Type B pancreatic cell (in vitro differentiated cells): Measurements from ENCODE around the gene ST7. TPM values are rescaled to one million over a fixed set of nuclear protein-coding genes. Genes with fewer than 3 reads are reported as not detected.
A peak's percentile ranks its signal among the peaks of the same experiment; 100 is the strongest.

Experiments
- DNase-seq: peaks from one replicate; pipeline ENCODE4 v3.0.0; 2021; ENCODE audit warnings: mixed read lengths; ENCODE audit not compliant: unreplicated experiment; ENCODE audit errors: extremely low spot score
- H3K27ac Mint-ChIP-seq: 2 replicates; pipeline ENCODE4 v1.8.0; 2021; ENCODE audit warnings: mild to moderate bottlenecking, mixed read lengths
- H3K27me3 Mint-ChIP-seq: 2 replicates; pipeline ENCODE4 v1.8.0; 2021; ENCODE audit warnings: mixed read lengths
- H3K36me3 Mint-ChIP-seq: 2 replicates; pipeline ENCODE4 v1.8.0; 2021; ENCODE audit warnings: mixed read lengths
- H3K4me1 Mint-ChIP-seq: one replicate; pipeline ENCODE4 v1.8.0; 2021; ENCODE audit warnings: mixed read lengths; ENCODE audit not compliant: unreplicated experiment
- H3K4me3 Mint-ChIP-seq: 2 replicates; pipeline ENCODE4 v1.8.0; 2021; ENCODE audit warnings: mild to moderate bottlenecking, mixed read lengths
- H3K9me3 Mint-ChIP-seq: 2 replicates; pipeline ENCODE4 v1.8.0; 2021; ENCODE audit warnings: mixed read lengths
- total RNA-seq: library from RNA; stranded (reverse); gene quantifications from 2 replicates; pipeline ENCODE4 v1.2.1, GENCODE V29; 2021; ENCODE audit warnings: low replicate concordance
- TF ChIP-seq, protein P1 (sequence below): fragments of 200-600 bp; sonication (generic); conservative IDR thresholded peaks from 2 replicates; pipeline ENCODE4 v1.5.0; 2021; ENCODE audit warnings: antibody characterized with exemption, mild to moderate bottlenecking

Gene ST7
- total RNA-seq, 1 donor from 2014 or later, result 25.0 TPM

DNA sequence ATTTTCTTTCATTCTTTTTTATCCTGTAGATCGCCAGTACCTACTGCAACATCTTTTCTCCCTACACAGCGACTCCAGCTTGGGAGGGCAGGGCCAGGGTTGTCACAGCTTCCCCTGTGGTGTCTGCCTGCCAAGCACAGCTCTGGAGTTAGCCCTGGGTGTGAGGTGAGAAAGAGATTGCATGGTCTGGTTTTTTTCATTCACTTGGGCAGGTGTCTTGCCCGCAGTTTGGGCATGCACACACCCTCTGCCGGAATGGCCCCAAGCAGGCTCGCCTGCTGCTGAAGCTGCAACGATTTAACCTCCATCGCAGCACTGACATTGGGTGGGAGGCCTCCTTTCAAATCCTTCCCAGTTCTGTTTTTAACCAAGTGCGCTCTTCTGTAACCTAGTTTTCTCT is 236.8 kb downstream of the ST7 start:
- Mint-ChIP-seq H3K4me3 (no peak overlapping the region), H3K36me3 (peaks cover 29% of the 10 kb centered on the region), H3K4me1 (peaks cover 4% of the 10 kb centered on the region), H3K27me3 (no peaks in the 10 kb centered on the region), H3K9me3 (no peaks in the 10 kb centered on the region), H3K27ac (peak overlapping the region; percentile 28)
- DNase-seq, result no peak
- TF ChIP-seq, protein P1, sequence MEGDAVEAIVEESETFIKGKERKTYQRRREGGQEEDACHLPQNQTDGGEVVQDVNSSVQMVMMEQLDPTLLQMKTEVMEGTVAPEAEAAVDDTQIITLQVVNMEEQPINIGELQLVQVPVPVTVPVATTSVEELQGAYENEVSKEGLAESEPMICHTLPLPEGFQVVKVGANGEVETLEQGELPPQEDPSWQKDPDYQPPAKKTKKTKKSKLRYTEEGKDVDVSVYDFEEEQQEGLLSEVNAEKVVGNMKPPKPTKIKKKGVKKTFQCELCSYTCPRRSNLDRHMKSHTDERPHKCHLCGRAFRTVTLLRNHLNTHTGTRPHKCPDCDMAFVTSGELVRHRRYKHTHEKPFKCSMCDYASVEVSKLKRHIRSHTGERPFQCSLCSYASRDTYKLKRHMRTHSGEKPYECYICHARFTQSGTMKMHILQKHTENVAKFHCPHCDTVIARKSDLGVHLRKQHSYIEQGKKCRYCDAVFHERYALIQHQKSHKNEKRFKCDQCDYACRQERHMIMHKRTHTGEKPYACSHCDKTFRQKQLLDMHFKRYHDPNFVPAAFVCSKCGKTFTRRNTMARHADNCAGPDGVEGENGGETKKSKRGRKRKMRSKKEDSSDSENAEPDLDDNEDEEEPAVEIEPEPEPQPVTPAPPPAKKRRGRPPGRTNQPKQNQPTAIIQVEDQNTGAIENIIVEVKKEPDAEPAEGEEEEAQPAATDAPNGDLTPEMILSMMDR, result no peak

DNA sequence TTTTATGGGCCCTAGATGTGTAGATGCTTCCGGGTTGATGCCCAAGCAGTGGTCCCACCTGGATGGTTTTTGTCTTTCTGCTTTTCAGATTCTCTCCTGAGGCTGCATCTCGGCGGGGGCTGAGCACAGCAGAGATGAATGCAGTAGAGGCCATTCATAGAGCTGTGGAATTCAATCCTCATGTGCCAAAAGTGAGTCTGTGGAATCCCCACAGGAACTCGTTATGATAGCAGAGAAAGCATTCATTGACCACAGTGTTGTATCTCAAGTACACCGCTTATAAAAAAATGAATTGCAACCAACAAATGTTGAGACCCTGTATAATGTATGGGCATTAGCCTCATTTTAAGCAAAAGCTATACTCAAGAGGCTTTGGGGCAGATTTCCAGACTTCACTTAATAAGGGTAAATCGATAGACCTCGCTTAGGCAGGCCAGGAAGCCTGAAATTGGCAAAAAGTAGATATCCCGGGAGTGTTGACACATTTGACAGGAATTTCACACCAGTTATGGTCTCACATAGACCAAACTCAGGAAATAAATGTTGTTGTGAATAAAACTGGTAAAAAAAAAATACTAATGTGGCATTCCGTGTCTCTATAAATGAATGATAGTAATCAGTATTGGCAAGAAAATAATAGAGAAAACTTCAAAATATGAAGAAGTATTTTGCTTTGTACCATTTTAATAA is 237.6 kb downstream of the ST7 start:
- Mint-ChIP-seq H3K4me3 (no peak overlapping the region), H3K9me3 (no peaks in the 10 kb centered on the region), H3K27ac (peak overlapping the region; percentile 28), H3K4me1 (peaks cover 11% of the 10 kb centered on the region), H3K36me3 (peaks cover 37% of the 10 kb centered on the region), H3K27me3 (no peaks in the 10 kb centered on the region)
- DNase-seq, result no peak
- TF ChIP-seq, protein P1, result no peak

DNA sequence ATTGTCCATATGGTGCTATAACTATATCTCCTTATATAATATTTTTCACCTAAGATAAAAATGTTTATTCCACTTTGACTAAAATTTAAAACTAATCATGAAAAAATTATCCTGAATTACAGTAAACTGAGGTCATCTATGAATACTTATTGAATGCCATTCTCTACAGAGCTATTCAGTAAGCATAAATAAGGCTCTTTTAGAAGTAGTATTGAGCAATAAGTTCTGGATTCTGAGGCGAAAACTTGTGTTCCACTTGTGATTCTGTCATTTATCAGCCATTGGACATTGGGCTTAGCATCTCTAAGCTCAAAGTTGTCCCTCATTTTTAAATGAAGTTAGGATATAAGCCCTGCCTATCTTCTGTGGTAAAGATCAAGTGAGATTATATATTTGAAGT is 238.8 kb downstream of the ST7 start:
- H3K4me1 Mint-ChIP-seq, result peaks cover 11% of the 10 kb centered on the region
- no peak overlapping the region for H3K27ac Mint-ChIP-seq

DNA sequence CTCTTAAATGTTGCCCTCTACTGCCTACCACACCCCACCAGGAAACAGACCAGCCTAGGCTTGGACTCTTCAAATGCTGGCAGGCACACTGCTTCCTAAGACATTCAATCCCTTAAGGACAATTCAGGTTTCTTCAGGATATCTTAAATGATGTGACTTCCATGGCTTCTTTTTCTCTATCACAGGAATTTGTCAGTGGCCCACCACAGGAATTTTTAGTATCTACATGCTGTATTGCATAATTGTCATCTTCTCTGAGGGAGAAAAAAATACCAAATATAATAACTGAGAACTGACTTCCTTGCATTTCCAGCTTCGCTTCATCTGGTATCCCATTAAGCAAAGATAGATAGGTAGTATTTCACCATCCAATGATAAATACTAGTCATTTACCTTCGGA is 240.3 kb downstream of the ST7 start:
- no peak overlapping the region for H3K27ac Mint-ChIP-seq
- no peaks in the 10 kb centered on the region for H3K9me3 Mint-ChIP-seq
- no peaks in the 10 kb centered on the region for H3K27me3 Mint-ChIP-seq
- peaks cover 7% of the 10 kb centered on the region for H3K4me1 Mint-ChIP-seq
- H3K4me3 Mint-ChIP-seq, result no peak overlapping the region
- TF ChIP-seq, protein P1, result no peak
- DNase-seq, result no peak
- peaks cover 40% of the 10 kb centered on the region for H3K36me3 Mint-ChIP-seq

More for the DNA sequence above, 238.8 kb downstream of the ST7 start:
- Mint-ChIP-seq H3K36me3 (peaks cover 38% of the 10 kb centered on the region), H3K27me3 (no peaks in the 10 kb centered on the region), H3K4me3 (no peak overlapping the region), H3K9me3 (no peaks in the 10 kb centered on the region)
- TF ChIP-seq, protein P1, result no peak
- no peak for DNase-seq

DNA sequence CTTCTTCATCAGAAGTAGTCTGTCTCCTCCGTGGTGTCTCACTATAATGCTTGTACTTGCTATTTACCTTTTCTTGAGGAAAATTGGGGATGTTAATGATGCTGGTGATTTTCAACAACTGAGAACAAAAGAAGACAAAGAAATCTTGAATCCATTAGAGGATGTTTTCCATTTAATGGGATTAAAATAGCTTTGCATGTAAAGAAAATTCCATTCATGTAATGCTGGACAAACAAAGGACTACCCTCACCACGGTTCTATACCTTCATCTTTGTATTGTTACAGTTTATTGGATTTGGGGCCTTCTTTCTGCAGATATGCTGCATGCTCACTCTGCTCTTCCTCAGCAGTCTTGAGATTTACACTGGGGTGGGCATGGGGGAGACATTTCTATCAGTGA is 241.1 kb downstream of the ST7 start:
- TF ChIP-seq, protein P1, result no peak
- peaks cover 7% of the 10 kb centered on the region for H3K4me1 Mint-ChIP-seq
- DNase-seq, result no peak
- H3K4me3 Mint-ChIP-seq, result no peak overlapping the region
- H3K9me3 Mint-ChIP-seq, result no peaks in the 10 kb centered on the region
- H3K27ac Mint-ChIP-seq, result no peak overlapping the region
- peaks cover 40% of the 10 kb centered on the region for H3K36me3 Mint-ChIP-seq
- no peaks in the 10 kb centered on the region for H3K27me3 Mint-ChIP-seq
